Raji (cell line): ENCODE measurements around the gene NELFA.

Experiments
- POLR2A ChIP-seq: IDR thresholded peaks from 2 replicates; pipeline ENCODE4 v1.6.1; 2011; ENCODE audit warnings: low read depth, low read length, control low read depth; ENCODE audit not compliant: insufficient read depth

NELFA gene

DNA sequence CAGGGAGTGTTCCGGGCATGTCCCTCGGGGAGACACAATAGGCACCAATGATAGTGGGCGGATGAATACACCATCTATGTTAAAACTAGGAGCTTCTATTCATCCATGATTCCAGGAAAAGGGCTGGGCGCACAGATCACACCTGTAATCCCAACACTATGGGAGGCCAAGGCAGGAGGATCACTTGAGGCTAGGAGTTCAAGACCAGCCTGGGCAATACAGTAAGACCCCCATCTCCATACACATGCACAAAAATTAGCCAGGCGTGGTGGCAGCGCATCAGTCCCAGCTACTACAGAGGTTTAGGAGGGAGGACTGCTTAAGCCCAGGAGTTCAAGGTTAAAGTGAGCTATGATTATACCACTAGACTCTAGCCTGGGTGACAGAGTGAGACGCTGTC, 2.4 kb downstream of the NELFA start:
- no peak for TF ChIP-seq POLR2A

DNA sequence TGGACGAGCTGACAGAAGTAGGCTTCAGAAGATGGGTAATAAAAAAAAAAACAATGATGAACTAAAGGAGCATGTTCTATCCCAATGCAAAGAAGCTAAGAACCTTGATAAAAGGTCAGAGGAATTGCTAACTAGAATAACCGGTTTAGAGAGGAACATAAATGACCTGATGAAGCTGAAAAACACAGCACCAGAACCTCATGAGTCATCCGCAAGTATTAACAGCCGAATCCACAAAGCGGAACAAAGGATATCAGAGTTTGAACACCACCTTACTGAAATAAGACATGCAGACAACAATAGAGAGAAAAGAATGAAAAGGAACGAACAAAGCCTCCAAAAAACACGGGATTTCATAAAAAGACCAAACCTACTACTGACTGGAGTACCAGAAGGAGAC, 10.5 kb downstream of the NELFA start:
- TF ChIP-seq POLR2A, result no peak

DNA sequence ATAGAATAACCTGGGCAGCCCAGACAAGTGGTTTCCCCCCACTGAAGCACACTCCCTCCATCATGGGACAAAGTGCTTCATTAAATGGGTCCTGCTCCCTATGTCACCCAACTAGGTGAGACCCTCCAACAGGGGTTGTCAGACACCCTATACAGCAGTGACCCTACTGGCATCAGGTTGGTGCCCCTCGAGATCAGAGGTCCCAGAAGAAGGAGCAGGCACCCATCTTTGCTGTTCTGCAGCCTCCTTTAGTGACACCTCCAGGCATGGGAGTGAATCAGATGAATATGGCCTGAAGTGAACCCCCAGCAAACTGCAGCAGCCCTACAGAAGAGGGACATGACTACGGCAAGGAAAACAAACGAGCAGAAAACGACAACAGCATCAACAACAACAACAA, 11.1 kb downstream of the NELFA start:
- TF ChIP-seq POLR2A, result no peak

DNA sequence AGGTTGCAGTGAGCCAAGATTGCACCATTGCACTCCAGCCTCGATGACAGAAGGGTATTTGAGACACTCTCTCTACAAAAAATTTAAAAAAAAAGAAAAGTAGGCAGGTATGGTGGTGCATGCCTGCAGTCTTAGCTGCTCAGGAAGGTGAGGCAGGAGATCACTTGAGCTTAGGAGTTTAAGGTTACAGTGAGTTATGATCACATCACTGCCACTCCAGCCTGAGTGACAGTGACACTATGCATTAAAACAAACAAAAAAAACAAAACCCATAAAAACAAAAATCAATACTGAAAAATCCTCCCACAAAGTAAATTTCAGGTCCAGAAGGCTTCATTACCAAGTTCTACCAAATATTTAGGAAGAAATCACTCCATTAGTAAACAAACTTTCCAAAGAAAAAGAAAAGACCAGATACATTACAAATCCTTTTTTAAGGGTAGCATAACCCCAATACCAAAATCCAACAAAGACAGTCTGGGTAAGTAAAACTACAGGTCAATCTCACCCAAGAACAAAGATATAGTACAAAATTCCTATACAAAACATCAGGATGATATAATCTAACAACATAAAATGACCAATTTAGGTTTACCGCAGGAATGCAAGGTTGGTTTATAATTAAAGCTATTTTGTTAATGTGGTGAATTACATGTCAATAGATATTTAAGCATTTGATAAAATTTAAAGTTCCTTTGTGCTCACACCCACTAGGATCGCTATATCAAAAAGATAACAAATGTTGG, 11.7 kb downstream of the NELFA start:
- no peak for TF ChIP-seq POLR2A

DNA sequence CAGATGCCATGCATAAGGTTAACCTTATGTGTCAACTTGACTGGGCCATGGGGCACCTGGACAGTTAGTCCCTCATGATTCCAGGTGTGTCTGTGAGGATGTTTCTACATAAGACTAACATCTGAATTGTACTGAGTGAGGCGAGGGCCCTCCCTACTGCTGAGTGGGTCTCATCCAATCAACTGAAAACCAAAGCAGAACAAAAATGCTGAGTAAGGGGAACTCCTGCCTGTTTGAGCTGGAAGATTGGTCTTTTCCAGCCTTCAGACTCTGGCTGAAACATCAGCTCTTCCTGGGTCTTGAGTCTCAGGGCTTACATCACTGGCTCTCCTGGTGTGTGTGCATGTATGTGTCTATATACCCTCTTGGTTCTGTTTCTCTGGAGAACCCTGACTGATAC, 13.8 kb downstream of the NELFA start:
- no peak for TF ChIP-seq POLR2A

DNA sequence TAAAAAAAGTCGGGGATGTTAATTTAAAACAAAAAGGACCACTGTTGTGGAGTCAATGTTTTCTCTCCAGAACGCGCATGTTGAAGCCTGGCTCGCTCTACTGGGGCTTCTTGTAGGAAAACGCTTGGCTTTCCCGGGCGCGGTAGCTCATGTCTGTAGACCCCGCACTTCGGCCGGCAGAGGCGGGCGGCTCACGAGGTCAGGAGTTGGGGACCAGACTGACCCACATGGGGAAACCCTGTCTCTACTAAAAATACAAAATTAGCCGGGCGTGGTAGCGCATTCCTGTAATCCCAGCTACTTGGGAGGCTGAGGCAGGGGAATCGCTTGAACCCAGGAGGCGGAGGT, 15.6 kb downstream of the NELFA start:
- TF ChIP-seq POLR2A, result no peak

DNA sequence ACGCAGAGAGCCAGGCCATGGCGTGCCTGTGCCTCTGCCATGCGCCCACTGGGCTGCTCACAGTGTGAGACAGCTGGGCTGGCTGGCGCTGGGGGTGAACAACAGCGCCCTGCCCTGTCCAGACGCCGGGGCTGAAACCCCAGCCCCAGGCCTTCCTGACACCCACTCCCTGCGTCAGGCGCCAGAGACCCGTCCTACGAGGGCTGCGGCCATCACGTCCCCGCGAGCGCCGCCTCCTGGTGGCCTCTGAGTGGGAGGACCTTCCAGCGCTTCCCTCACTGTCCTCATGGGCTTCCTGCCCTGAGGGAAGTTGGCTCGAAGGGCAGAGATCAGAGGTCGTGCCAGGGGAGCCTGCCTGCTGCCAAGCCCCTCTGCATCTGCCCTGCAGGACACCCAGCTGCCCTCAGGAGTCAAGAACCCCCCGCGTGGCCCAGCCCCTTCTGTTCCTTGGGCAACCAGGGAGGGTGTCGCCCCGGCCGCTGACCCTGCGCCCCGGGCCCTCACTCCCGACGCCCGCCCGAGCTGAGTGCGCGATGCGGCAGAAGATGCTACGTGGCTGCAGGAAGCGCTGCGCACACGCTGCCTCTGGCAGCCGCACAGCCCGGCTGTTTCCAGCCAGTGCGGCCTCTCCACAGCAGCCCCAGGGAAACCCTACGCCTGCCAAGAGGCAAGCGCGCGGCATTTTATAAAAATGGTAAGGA, 16.2 kb downstream of the NELFA start:
- no peak for TF ChIP-seq POLR2A

DNA sequence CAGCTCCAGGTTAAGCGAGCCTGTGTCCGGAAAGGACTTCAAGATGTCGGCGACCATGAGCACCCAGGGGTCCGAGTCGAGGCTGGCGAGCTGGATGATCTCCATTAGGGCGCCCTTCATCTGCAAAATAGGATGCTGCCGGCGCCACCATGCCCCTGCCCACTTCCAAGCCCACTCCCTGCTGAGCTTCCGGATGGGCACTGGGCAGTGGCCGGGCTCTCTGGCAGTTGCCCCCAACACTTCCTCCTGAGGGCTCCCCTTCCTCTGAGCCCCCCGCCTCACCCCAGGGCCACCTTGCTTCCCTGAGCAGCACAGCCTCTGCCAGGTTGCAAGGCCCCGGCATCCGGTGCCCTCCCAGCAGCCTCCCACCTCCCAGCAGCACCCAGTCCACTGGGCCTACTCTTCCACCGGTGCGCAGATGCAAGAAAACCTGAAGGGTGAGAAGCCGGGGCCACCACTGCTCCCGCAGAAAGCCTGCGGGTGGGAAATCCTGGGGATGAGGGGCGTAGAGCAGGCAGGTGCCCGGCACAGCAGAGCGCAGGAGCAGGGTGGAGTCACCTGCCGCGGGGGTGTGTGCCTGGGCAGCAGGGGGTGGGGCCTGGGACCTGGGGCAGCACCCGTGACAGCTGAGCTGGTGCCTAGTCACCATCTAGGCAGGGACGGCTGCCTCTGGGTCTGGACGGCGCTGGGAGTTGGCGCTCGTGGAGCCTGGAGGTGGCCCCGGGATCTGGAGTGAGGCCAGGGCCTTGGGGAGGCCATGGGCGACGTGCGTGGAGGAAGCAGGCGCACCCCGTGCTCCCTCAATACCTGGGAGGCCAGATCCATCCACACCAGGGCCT, 17.0 kb downstream of the NELFA start:
- TF ChIP-seq POLR2A, result no peak

DNA sequence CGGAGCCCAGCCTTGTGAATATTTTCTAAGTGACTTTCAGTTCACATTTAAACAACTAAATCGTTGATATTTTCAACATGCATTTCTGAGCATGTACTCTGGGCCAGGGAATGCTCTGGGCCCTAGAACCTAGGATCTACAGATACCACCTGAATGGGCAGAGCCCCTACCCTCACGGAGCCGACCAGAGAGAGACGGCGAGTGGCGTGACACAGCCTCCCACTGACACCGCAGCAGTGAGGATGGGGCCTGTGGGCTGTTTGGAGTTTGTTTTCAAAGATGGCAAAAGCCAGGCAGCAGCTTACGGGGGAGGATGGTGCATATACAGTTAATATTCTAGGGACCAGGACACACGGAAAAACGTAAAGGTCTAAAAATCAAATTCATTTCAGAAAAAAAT, 17.7 kb downstream of the NELFA start:
- TF ChIP-seq POLR2A, result no peak

DNA sequence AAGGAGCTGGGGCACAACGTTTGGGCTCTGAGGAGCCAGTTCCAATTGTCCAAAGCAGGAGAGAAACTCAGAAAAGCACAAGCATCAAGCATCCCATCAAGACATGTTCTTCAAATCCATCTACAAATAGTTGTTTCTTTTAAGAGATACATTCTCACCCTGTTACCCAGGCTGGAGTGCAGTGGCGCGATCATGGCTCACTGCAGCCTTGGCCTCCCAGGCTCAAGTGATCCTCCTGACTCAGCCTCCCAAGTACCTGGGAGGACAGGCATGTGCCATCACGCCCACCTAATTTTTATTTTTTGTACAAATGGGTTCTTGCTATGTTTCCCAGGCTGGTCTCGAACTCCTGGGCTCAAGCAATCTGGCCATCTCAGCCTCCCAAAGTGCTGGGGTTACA, 18.1 kb downstream of the NELFA start:
- no peak for TF ChIP-seq POLR2A

DNA sequence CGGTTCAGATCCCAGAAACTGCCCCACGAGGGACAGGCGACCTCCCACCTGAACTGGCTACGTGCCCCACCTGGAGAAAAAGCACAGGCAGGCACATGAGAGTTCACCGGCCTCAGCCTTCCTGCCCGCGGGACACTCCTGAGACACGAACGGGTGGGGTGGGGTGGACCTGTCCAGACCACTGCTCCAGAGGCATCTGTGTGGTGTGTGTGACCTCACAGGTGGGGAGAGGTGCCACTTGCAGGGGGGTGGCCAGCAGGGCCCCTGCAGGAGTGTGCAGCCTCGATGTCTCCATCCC, 18.5 kb downstream of the NELFA start:
- TF ChIP-seq POLR2A, result no peak

DNA sequence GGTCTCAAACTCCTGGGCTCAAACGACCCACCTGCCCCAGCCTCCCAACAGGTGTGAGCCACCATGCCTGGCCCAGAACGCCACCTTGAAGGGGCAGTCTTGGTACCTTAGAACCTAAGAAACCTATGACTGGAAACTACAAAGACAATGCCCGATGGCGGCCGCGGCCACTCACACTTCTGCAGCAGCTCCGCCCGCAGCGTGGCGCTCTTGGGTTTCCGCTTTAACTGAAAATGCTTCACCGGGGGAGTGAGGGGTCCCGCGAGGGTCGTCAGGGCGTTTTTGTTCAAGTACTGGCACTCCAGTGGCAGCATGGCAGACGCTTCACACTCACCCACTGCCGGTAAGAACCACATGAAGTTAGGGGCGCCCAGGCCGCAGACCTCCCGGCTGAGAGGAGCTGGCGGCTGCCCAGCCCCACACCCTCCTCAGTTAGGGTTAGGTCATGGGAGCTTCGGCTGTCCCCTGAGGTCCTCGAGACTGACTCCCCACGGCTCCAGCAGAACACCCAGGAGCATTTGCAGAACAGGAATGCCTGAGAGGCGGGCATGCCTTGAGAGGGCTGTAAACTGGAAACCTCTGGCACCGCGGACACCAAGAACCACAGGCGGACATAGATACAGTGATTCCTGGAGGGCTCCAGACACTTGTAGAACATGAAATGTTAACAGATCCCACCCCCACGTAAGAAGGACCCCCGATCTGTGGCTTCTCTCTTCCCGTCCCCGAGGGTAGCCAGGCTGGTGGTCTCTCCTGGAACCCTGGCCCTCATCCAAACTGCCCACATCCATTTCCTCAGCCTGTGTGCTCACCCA, 19.0 kb downstream of the NELFA start:
- TF ChIP-seq POLR2A, result no peak

DNA sequence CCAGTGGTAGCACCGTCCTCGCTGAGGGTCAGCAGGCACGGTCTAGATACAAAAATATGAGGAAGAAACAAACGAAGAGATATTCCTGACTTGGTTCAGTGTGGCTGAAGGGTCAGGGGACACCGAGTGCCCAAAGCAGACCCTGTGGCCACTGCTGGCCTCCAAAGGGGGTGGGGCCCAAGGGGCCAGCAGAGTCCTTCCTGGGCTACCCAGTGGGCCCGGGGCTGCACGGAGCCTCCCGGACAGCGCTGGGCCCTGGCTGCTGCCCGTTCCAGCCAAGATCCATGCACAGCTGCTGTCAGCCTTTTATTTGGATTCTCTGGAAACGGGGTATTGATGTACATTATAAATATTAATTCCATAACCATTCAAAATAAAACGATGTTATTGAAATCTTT, 20.4 kb downstream of the NELFA start:
- TF ChIP-seq POLR2A, result no peak

DNA sequence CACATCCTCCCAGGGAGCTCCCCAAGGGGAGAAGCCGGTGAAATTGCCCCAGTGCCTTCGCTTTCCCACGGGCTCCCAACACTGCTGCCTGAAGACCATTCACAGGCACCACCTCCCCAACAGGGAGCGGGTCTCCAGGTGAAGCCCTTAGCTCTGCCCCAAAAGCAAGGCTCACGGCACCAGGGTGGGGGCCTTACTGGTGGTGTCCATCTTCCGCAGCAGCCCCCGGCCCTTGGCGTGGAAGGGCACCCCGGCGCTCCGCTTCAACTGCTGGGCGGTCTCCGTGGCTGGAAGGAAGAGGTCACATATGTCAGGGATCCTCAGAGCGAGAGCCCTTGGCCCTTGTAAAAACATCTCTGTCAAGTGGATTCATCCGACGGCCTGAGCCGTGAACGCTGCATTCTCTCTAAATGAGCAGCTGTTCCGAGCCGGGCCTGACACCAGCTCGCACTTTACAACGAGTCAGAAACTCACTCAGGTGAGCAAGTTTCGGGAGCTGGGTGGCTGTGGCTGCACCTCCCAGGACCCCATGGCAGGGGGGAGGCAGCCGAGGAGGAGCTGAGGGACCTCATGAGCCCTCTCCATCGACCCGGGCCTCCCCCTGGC, 20.9 kb downstream of the NELFA start:
- no peak for TF ChIP-seq POLR2A

DNA sequence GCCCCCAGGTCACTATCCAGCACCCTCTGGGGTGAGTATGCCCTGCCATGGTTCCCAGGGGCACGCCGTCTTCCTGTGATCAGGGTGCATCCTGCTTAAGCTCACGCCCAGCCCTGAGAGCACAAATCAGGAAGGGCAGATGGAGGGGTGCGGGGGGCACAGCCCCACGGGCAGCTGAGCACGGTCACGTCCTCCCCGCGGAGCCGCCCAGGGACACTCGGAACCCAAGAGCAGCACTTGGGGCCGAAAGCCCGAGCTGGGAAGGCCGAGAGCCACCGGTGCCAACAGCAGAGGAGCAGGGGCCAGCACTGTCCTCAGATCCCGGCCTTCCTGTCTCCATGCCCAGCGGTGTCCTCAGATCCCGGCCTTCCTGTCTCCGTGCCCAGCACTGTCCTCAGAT, 21.5 kb downstream of the NELFA start:
- no peak for TF ChIP-seq POLR2A
